NCI-H345 (cell line): ENCODE measurements around the gene ANK2.
"Not testable (repeated sequence)": the region's sequence is repeated elsewhere in the genome, so short reads cannot be mapped to it uniquely, and the experiment has no call there.

Experiments used
- DNase-seq: peaks from one replicate; lab custom pipeline; 2025; lab: John Stamatoyannopoulos, UW

The ANK2 gene

DNA sequence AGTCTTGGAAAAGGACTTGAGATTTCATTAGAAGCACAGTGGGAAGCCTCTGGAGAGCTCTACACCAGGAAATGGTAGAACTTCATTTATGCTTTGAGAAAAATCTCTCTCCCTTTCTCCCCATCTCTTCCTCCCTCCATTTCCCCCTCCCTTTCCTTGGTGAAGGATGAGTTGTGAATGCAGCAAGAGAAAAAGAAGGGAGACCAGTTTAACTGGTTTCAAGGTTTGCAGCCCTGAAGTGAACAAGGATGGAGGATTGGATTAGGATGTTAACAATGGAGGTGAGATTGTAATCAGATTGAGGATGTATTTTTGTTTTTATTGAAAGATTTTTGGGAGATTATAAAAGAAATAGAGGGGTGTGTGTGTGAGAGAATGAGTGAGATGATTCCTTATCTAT, 99.5 kb downstream of the ANK2 start:
- no peak for DNase-seq

DNA sequence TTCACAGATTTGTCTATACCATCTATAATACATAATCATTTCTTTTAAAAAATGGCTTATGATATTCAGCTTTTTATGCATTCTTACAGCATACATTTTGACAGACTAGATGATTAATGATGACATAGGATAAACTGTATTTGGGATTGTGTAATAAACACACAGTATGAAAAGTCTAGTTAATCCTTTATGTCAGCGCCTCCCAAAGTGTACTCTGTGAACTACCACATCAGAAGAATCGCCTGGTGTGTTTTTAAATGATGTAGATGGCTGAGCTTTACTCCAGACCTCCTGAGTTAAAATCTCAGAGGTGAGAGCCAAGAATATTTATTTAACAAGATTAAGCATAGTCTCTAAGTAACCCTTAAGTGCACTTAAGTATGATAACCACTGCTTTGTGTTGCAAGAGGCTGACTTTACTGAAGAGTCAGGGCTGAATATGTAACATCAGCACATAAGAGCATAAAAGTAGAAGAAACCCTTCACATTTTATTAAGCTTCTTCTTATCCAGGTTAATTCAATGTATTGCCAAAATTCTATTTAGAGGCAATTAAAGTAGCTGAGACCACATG, 104.2 kb downstream of the ANK2 start:
- no peak for DNase-seq

- DNase-seq, result no peak
Observed at GRCh38 chr4:113154281-113154680, 104.8 kb downstream of the ANK2 start.

GRCh38 chr4:113157086-113157857, 107.8 kb downstream of the ANK2 start:
- peak; percentile 7 for DNase-seq

- DNase-seq, result no peak
Observed at GRCh38 chr4:113159942-113160545, 110.6 kb downstream of the ANK2 start.

GRCh38 chr4:113160548-113160947, 111.1 kb downstream of the ANK2 start:
- no peak for DNase-seq

DNA sequence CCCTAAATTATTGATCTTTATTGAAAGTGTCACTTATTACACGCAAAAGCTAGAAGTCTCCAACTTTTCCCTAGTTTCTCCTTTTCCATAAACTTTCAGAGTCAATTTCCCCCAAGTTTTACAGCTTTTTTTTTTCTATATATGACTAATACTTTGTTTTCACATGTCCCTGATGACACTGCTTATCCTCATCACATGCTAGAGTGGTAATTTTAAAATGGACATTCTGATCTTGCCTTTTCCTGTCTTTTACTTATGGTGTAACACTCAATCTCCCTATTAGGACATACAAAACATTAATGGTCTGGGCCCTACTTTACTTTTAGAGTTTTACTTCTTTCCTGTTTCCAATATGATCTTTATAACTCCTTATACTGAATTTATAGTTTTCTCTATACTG, 112.6 kb downstream of the ANK2 start:
- no peak for DNase-seq

DNA sequence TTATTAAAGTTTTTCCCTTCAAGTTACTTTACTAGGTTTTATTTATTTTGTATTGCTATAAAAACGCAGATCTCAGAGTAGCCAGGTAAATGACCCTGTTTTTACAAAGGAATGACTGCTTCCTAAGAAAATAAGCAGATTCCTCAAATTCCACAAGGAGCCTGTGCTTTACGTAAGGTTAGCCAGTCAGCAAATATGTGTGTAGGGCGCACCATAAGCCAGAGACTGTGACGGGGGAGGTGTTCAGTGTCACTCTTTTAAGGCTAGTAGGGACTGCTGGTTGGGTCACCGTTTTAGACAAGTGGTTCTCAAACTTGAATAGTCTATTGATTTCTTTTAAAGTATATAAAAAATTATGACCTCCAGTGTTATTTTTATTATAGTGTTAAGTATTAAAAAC, 119.9 kb downstream of the ANK2 start:
- no peak for DNase-seq

DNA sequence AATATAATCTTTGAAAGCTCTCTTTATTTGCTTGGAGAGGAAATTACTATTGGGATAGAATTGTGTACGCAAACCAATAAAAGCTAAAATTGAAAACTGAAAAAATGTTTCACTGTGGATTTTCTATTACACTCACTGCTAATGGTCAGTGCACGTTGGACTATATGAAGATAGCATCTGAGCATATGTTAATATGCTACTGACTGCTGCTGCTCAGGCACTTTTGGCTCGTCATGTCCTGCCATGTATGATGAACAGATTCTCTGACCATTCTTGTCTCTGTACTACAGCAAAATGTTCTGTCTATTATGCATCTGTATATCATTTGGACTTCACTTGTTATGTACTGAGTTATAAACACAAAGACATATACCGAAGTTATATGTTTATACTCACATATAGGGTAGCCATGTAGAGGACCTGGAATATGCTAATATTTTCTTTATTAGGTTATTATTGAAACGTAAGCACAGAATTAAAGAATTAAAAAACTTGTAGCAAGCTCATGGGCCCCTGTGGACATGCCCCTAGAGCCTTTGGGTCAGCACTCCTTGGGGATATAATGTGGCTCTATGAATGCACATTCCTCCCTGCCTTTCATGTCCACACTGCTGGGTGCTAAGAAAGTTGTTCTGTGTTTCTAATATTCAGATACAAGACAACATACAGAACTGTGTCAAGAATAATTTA, 120.8 kb downstream of the ANK2 start:
- no peak for DNase-seq

- DNase-seq, result no peak
Observed at GRCh38 chr4:113170805-113171468, 121.5 kb downstream of the ANK2 start.

DNA sequence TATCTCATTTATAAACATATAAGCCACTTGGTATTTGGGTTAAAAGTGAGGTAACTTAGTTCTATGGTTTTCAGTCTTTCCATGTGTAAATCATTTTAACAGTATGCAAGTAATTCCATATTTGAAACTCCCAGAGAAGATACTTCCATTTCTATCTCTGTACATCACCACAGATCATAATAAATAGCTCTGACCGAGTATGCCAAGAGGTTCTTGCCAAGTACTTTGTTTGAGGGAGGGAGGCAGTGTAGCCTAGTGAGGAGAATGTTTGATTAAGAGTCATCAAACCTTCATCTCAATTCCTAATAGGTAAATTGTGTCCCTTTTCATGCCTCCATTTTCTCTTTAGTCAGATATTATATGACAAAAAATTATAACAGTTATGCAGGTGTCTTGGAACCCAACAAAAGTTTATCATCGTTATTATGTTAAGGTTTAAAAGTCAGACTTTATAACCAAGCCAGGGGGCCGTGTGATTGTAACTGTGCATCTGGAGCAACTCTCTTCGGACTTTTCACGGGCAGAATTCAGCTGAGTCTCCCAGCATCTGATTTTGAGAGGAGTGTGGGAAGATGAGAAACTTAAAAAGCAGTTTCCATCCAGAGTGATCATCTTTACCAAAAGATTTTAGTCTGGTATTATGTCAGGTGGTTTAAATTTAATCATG, 123.8 kb downstream of the ANK2 start:
- DNase-seq, result no peak

- no peak for DNase-seq
Observed at GRCh38 chr4:113173793-113174264, 124.4 kb downstream of the ANK2 start.

DNA sequence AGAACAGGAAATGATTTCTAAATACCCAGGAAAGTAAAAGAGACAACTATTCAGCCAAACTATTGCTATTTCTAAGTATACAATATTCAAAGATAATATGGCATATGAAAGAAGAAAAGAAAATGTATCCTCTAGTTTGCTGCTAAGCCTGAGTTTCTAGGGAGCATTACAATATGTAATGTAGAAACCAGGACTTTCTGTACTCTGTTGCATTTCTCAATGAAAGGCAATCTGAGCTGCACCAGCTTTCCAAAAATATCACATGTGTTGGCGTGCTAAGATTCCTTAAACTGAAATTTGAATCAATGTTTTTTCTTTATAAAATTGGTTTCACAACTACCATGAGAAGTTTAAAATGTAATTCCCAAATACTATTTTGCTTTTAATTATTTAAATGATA, 129.6 kb downstream of the ANK2 start:
- no peak for DNase-seq

DNA sequence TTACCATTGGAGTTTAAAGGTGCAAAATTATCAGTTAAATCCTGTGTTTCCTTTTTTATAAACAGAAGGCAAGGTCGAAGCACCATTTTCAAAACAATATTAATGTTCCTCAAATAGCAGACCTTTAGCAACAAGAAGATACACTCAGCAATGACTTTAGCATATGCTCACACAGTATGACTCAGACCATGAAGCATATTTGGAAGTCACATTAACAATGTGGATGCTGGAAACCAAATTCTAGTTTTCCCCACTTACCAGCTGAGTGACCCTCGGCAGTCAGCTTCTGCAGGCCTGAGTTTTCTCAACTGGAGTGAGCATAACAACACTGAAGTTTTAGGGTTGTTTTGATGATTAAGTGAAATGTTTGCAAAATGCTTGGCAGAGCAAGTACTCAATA, 130.5 kb downstream of the ANK2 start:
- DNase-seq, result no peak

DNA sequence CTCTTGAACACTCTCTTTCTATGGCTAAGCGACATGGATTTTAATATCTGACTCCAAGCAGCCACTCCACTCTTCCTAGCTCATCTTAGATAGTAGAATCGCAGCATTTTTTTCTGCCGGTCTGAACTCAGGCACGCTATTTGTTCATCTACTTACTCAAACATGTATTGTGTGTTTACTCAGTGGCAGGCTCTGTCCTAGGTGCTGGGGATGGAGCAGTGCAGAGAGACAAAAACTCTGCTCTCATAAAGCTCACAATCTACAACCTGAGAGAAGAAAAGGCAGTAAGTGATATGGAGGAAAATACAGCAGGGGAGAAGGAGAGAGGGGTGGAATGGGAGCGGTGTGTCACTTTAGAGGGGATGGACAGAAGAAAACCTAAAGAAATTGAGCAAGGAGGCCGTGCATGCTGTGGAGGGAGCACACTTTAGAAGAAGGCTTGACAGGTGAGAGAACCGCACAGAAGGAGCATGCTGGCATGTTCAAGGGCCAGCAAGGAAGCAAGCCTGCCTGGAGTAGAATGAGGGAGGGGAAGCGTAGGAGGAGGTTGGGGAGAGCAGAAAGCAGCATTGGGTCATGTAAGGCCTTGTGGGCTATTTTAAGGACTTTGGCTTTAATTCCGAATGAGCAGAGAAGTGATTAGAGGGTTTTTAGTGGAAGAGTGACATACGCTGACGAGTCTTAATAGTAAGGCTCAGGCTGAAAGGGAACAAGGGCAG, 132.0 kb downstream of the ANK2 start:
- no peak for DNase-seq

GRCh38 chr4:113183032-113183605, 133.7 kb downstream of the ANK2 start:
- no peak for DNase-seq

DNA sequence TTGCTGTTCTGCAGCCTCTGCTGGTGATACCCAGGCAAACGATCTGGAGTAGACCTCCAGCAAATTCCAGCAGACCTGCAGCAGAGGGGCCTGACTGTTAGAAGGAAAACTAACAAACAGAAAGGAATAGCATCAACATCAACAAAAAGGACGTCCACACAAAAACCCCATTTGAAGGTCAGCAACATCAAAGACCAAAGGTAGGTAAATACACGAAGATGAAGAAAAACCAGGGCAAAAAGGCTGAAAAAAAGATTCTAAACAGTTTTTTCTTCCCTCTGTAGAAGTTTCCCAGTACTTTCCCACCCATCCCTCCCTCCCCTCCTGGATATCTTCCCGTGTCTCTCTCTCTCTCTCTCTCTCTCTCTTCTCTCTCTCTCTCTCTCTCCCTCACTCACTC, 136.8 kb downstream of the ANK2 start:
- not testable (repeated sequence) for DNase-seq

GRCh38 chr4:113186913-113187312, 137.5 kb downstream of the ANK2 start:
- DNase-seq, result no peak

- no peak for DNase-seq
Observed at GRCh38 chr4:113187358-113187757, 137.9 kb downstream of the ANK2 start.

DNA sequence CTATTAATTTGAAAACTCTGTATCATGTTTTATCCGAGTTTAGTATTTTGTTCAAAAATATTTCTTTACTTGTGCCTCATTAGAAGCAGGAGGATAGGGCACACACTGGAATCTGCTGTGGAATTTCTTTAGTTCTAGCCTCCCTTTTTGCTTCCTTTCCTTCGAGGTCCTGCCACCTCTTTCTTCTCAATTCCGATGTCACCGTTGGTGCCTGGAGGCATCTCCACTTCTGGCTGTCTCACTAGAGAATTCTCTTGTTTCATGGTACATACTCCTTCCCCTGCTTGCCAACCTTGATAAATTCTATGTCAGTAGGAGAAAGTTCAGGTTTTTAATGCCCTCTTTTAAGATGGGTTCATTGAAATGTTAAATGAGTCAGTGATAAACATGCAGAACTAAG, 140.1 kb downstream of the ANK2 start:
- no peak for DNase-seq

GRCh38 chr4:113209153-113209552, 159.7 kb downstream of the ANK2 start:
- DNase-seq, result no peak
